NCI-H2107 treated with DMSO at 0.1 percent for 48 hours (cell line): ENCODE measurements around the gene SPARCL1.
"Not testable (repeated sequence)": the region's sequence is repeated elsewhere in the genome, so short reads cannot be mapped to it uniquely, and the experiment has no call there.

Experiments used
- DNase-seq: peaks from one replicate; lab custom pipeline; 2025; ENCODE audit not compliant: unreplicated experiment; lab: John Stamatoyannopoulos, UW

Gene SPARCL1, protein sequence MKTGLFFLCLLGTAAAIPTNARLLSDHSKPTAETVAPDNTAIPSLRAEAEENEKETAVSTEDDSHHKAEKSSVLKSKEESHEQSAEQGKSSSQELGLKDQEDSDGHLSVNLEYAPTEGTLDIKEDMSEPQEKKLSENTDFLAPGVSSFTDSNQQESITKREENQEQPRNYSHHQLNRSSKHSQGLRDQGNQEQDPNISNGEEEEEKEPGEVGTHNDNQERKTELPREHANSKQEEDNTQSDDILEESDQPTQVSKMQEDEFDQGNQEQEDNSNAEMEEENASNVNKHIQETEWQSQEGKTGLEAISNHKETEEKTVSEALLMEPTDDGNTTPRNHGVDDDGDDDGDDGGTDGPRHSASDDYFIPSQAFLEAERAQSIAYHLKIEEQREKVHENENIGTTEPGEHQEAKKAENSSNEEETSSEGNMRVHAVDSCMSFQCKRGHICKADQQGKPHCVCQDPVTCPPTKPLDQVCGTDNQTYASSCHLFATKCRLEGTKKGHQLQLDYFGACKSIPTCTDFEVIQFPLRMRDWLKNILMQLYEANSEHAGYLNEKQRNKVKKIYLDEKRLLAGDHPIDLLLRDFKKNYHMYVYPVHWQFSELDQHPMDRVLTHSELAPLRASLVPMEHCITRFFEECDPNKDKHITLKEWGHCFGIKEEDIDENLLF

DNA sequence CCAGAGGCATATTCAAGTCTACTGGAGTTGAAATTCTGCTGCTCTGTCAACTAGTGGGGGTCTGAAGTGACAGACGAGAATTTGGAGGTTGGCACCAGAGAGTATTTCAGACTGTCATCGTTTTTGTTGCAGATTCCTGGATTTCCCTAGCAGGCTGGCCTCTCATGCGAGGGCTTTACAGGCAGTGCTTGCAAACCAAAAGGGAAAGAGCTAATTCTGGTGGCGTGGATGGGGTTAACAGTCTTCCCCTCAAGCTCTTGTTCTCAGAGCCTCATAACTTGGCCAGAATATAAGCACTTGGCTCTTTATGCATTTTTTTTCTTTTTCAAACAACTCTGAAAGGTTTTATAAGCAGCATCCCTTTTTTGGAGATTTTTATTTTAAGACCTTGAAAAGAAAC lies at the start of gene SPARCL1:
SPARCL1 (minus strand) TSS at position 190 of the 400 bp plus-strand sequence. CDS start 29,802 bp downstream, outside the sequence.
- no peak for DNase-seq

DNA sequence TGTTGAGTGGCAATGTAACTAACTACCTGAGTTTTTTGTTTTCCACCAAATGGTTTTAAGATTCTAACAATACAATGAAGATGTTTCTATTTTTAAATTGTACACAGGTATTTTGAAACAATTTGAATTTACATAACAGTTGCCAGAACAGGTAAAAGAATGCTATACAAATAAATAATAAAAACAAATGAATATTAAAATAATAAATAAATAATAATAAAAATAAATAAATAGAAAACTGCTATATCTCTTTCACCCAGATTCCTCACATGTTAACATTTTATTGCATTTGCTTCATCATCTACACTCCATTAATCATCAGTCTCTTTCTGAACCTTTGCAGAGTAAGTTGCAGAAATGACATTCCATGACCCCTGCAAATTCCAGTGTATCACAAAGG lies 46.8 kb upstream of the SPARCL1 start:
- DNase-seq: no peak

DNA sequence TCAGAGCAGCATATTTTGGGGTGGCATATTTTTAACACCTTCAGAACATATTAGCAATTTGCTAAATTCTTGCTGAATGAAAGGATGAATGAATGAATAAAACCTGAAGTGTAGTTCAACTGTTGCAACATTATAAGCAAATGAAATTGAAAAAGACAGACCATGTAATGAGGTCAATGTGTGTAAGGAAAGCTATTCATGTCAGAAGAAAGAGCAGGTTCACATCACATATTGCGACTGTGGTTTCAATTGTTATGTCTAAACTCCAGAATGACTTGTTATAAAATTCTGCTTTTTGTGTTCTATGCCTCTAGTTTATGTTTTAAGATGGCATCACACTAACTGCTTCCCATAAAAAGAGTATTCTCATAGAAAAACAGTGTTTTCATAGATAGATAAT lies 46.2 kb upstream of the SPARCL1 start:
- no peak for DNase-seq

DNA sequence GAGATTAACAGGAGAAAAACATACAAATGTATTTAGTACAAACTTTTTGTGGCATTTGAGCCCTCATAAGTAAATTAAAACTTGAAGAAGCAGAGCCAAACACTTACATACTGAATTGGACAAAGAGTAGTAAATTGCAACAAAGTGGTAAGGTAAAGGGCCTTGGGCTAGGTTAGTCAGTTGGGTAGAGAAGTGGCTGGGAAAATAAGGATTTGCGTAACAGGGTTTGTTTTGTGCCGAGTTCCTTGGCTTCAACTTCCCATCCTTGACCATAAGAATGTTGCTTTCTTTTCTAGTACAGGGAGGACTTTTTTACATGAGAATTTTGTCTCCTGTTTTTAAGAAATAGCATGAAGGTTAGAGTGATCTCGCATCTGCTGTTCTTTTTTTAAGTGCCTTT lies 45.8 kb upstream of the SPARCL1 start:
- no peak for DNase-seq

DNA sequence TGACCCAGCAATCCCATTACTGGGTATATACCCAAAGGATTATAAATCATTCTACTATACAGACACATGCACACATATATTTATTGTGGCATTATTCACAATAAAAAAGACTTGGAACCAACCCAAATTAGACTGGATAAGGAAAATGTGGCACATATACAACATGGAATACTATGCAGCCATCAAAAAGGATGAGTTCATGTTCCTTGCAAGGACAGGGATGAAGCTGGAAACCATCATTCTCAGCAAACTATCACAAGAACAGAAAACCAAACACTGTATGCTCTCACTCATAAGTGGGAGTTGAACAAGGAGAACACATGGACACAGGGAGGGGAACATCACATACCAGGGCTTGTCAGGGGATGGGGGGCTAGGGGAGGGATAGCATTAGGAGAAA lies 45.2 kb upstream of the SPARCL1 start:
- not testable (repeated sequence) for DNase-seq

DNA sequence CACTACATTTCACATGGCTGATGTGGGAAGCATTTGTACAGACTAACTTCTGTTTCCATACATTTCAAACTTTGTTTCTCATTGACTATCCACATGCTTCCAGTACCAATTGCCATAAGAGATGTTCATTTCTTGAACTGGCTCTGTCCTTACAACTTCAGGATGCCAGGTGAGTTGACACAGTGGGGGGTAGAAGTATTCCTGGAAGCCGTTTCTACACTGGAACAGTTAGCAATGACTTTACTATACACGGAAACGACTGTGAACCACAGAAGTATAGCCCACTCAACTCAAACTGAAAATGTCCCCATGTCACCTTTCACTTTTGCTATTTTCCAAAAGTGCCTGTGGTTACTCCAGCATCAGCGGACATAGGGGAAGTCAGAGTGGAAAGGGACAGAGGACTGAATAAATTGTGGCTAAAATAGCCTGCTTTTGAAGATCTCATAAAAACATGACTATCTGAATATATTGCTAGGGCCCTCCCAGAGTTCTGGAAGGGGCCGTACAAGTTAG lies 41.2 kb upstream of the SPARCL1 start:
- DNase-seq: no peak

DNA sequence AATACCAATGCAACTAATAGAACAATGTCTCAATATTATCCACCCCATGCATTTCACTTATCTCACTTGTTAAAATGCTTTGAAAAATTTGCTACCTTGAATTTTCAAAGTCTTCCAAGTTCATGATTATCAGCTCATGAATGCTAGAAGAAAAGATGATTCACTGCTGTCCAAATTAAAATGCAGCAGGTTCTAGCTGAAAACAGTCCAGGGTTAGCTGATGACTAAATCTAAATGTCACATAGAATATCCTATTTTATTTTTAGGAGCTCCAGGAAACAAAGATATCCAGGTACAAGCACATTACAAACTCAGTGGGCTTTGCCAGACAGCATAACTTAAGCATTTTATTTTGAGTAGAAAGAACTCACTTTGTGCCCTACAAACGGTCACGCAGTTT lies 38.0 kb upstream of the SPARCL1 start:
- no peak for DNase-seq

DNA sequence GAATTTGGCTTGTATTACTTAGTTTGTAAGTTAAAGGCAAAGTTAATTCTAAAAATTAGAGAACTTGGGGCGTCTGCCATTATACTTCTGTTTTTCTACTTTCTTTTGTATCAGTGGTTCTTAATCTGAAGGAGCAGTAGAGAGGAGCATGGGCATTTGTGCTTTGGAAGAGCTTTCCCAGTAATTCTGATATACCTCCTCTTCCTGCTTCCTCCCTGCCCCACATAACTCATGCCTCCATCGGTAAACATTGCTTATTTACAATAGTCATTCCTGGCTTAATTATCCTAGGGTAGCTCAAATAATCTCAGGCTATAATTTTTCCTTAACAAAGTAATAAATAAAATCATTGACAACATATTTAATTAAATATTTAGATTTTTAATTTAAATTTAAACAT lies 37.1 kb upstream of the SPARCL1 start:
- no peak for DNase-seq

DNA sequence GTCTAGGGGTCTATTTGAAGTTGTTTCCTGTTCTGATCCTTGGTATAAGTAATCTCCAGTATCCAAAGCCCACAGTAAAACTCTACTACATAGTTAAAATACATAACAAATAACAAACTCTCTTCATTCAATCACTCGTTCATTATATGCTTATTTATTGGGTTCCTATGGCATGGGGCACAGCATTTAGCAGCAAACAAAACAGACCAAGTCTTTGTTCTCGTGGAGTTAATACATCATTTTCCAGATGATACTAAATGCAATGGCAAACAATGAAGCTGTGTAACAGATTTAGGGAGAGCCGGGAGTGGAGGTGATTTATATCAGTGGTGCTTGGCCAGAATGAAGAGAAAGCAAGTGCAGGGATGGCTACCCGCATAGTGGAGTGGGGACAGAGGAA lies 36.6 kb upstream of the SPARCL1 start:
- no peak for DNase-seq

DNA sequence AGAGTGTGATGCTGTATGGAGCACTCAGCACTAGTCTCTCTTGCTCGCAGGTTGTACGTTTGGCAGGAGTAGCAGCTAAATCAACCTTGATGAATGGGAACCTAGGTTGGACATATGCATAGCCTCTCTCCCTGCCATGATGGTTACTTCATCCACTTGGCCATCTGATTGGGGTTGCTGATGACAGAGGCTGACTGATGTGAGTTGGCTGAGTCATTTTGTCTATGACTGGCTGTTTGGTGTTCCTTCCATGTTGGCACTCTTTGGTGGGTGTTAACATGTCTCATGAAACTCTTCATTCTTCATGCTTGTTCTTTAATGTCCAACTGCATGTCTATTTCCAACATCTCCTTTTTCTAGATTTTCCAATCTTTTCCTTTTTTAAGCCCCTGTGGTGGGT lies 31.6 kb upstream of the SPARCL1 start:
- no peak for DNase-seq

DNA sequence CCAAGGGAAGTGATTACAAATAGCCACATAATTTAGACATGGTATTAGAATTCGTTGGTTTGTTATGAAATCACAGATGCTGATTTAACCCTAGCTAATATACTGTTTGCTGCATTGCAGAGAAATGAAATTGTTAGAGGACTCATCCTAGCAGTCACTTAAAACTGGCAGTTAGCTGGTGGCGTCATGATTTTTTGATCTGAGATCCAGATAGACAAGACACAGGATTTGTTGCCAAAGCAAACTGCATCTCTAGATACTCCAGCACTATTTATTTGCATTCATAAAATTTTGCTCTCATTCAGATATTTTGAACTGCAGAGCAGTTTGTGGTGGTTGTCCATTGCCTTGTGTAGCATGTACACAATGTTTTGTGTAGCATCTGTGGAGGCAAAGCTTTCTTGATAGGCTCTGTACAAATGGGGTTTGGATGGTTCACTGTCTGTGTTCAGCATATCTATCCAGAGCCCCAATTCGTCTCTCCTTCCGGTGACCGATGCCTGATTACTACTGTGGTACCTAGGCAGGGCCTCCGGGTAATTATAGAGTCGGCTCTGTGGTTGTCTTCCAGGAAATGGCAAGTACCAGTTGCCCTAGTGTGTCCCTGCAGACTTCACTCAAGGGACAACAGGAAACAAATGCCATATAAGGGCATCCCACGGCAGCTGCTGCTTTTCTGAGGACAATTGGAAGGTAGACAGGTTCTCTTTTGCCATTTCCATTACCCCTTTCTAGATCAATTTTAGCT lies 30.1 kb upstream of the SPARCL1 start:
- peak; percentile 70 for DNase-seq

DNA sequence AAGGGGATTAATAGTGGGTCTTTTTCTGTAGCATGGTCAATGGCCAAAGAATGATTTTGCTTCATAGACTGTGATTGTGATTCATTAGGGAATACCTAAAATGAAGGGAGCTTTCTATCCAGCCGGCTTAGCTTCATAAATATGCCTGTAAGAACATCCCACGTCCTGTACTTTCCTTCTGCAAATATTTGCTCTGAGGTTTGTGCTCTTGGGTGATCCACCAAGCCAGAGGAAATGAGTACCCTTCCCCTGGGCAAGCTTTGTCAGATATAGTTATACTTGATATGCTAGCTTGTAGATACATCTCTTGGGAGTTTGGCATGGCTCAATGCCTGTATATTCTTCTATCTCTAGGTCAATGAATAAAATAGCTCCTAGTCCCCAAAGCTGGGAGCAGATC lies 28.2 kb upstream of the SPARCL1 start:
- no peak for DNase-seq

DNA sequence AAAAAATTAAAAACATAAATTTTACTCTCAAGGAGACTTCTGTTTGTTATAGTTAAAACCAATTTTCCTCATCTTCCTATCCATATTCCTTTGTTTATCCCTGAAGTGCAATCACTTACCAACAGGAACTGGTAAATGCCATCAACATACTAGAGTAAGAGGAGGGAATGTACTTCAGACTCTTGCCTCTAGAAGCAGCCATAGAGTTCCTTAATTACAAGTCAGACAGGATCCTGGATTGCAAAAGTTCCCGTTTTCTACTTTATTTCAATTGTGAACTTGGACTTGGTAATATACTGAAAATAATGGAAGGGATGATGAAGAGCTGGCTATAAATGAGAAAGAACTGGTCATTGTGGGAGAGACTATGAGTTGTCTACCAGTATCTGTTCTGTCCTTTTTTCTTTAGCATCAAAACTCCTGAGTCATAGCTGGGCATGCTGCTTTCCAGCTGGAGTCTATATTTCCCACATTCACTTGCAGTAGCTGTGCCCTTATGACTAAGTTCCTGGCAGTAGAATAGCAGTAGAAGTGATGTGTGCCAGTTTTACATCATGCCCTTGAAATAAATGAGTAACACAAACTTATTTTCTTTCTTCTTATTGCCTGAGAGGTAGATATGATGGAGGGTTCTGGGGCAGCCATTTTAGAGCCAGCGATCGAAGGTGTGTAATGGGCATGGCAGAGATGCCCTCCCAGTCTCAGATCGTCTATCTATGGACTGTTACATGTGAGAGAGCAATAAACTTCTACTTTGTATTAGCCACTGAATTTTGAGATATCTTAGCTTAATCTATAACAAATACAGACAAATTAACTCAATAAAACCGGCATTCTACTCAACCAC lies 26.8 kb upstream of the SPARCL1 start:
- no peak for DNase-seq

DNA sequence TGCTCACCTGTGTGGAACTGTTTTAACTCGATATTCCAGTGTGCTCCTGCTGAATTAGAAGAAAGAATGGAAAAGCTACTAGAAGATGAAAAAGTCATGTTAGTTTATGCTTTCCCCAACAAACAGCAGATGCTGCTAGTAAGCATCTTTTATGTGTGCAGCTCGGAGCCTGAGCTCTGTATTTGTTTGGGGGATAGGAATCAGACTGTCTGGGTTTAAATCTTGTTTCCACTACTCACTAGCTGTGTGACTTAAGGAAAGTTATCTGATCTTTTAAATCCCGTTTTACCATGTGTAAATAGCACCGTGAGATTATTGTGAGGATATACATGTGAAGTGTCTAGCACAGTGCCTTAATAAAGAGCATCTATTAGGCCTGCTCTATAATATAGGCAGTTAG lies 24.0 kb upstream of the SPARCL1 start:
- no peak for DNase-seq

DNA sequence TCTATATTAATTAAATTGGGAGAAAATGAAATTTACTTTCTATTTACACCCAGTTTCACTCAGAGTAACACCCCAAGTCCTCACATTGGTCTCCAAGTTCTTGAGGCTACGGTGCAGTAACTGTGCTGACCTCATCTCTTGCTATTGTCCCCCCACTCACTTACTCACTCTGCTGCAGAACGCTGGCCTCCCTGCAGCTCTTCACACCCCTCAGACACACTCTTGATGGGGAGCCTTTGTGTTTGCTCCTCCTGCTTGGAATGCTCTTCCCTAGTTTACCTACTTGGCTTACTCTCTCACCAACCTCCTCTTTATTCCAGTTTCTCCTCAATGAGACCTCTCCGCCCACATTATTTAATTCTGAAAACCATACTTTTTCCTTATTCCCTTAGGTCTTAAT lies 22.2 kb upstream of the SPARCL1 start:
- DNase-seq: no peak

DNA sequence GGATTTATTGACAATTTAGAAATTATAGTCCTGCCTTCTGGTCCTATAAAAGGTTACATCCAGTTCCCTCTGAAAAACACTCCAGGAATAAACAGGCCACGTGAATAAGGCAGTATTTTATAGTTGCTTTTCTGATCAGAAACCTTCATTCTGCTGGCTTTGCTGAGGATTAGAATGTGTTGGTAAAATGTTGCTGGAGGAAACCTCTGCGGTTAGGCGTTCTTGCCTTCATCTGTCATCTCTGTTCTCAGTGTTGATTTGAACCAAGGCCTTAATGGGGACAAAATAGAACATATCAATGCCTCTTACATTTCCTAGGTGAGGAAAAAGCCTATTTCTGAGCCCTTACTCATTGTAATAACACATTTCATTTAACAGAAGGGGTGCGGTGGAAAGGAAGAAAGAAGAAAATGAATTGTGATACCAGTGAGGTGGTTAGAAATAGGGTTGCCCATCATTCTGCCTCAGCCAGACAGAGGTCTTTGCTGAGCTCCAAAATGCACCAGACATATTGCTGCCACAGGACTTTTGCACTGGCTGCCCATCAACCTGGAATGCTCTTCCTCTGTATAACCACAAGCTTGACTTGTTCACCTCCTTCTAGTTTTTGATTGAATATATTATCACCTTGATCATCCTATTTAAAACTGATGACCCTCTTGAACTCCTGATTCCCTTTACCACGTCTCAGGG lies 18.0 kb upstream of the SPARCL1 start:
- no peak for DNase-seq

DNA sequence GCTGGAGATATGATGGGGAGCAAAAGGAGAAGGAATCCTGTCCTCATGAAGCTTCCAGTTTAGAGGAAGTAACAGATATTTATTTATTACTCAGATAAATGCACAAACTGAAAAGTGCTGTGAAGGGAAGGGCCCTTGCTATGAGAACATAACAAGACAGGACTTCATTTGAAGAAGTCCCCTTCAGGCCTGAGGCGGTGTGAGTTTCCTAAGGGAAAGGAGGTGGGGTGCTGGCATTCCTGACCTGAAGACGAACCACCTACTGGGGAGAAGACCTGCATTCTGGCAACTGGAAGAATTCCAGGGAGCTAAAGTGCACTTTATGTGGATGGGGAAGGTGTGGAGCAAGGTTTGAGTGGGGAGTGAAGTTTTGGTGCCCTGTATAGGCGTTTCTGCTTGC lies 15.9 kb upstream of the SPARCL1 start:
- no peak for DNase-seq

DNA sequence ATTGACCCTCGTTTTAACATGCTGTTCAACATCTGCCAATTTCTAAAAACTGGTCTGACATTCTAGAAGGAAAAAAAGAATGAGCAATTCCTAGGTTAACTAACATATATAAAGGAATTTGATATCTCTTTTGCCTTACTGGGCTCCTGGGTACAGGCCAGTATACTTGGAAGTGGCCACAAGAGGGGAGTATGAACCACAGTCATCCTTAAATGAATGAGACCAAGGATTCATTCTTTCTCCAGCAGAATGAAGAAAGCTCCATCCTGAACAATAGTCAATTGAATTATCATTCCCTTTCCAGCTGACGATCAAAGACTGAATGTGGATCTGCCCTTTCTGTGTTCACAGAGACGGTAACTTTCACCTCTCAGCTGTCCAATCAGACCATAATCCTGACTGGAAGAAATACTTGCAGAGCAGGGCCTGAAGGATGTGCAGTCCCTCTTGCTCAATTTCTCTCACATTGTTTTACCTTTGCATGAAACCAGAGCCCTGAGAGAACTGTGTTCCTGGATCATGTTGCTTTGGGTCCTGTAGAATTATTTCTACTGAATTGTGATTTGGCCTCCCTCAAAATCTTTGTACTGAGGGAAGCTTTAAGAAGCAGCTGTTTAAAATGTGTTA lies 14.8 kb upstream of the SPARCL1 start:
- no peak for DNase-seq

DNA sequence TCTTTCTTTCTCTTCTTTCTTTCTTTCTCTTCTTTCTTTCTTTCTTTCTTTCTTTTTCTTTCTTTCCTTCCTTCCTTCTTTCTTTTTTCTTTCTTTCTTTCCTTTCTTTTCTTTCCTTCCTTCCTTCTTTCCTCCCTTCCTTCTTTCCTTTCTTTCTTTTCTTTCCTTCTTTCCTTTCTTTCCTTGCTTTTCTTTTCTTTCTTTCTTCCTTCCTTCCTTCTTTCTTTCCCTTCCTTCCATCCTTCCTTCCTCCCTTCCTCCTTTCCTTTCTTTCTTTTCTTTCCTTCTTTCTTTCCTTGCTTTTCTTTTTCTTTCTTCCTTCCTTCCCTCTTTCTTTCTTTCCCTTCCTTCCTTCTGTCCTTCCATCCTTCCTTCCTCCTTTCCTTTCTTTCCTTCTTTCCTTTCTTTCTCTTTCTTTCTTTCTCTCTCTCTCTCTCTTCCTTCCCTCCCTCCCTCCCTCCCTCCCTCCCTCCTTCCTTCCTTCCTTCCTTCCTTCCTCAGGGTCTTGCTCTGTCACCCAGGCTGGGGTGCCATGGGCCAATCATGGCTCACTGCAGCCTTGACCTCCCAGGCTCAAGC lies 13.6 kb upstream of the SPARCL1 start:
- no peak for DNase-seq
